IMR-90 (cell line): ENCODE results near the gene EXOC4. TPM values are rescaled to one million over a fixed set of nuclear protein-coding genes. Genes with fewer than 3 reads are reported as not detected.

ENCODE experiments used
- ATAC-seq: fragments of 200-7000 bp; cut with Tn5 transposase; 2 replicates; pipeline ENCODE4 v1.9.1; 2020; ENCODE audit warnings: low read depth, mild to moderate bottlenecking, moderate library complexity
- BruUV-seq: library from RNA; stranded (reverse); fragments of 400-500 nt; replicated peaks from 2 replicates; lab custom pipeline; 2021; lab: Mats Ljungman, UMichigan
- CTCF ChIA-PET: fragments of 300-600 bp; formaldehyde crosslinking; extraction: SDS; loops from one replicate; lab custom pipeline; 2021; ENCODE audit warnings: antibody characterized with exemption; lab: Yijun Ruan, JAX
- POLR2A ChIA-PET: fragments of 300-600 bp; sonication (Branson Sonifier 250); formaldehyde crosslinking; loops from one replicate; lab custom pipeline; 2022; ENCODE audit warnings: antibody characterized with exemption; ENCODE audit not compliant: unreplicated experiment; lab: Charles Lee
- DNase-seq: peaks from one replicate; pipeline ENCODE4 v3.0.0; 2013
- H2AFZ ChIP-seq: replicated peaks from 2 replicates; pipeline ENCODE3; 2013; ENCODE audit warnings: low read length, mild to moderate bottlenecking; ENCODE audit not compliant: poor library complexity
- H2AK5ac ChIP-seq: 2 replicates; pipeline ENCODE4 v1.6.1; 2013; ENCODE audit warnings: low read depth, low read length, inconsistent platforms
- H2AK9ac ChIP-seq: replicated peaks from 2 replicates; pipeline ENCODE3; 2013; ENCODE audit warnings: mild to moderate bottlenecking, low read depth, low read length, moderate library complexity; ENCODE audit not compliant: poor library complexity
- H2BK120ac ChIP-seq: 2 replicates; pipeline ENCODE4 v1.6.1; 2013; ENCODE audit warnings: low read depth, low read length, inconsistent platforms
- H2BK15ac ChIP-seq: 3 replicates; pipeline ENCODE4 v1.6.1; 2013; ENCODE audit warnings: low read depth, low read length, inconsistent platforms
- H2BK20ac ChIP-seq: 2 replicates; pipeline ENCODE4 v1.6.1; 2013; ENCODE audit warnings: low read depth, mild to moderate bottlenecking, inconsistent platforms, low read length, moderate library complexity
- H2BK5ac ChIP-seq: 2 replicates; pipeline ENCODE4 v1.6.1; 2013; ENCODE audit warnings: mild to moderate bottlenecking, low read depth, low read length, inconsistent platforms; ENCODE audit not compliant: poor library complexity, severe bottlenecking
- H3K14ac ChIP-seq: replicated peaks from 2 replicates; pipeline ENCODE4 v1.6.1; 2013; ENCODE audit warnings: low read depth, low read length, inconsistent platforms
- H3K18ac ChIP-seq: 2 replicates; pipeline ENCODE4 v1.6.1; 2013; ENCODE audit warnings: low read depth, low read length, control low read depth
- H3K23ac ChIP-seq: 2 replicates; pipeline ENCODE4 v1.6.1; 2013; ENCODE audit warnings: low read depth, low read length, inconsistent platforms
- H3K27ac ChIP-seq: 2 replicates; pipeline ENCODE4 v1.5.1; 2013; ENCODE audit warnings: mild to moderate bottlenecking, control low read depth, low read length; ENCODE audit not compliant: insufficient read depth
- H3K27me3 ChIP-seq: 2 replicates; pipeline ENCODE4 v1.6.1; 2013; ENCODE audit warnings: low read length; ENCODE audit not compliant: control insufficient read depth, insufficient read depth
- H3K36me3 ChIP-seq: 2 replicates; pipeline ENCODE4 v1.6.1; 2013; ENCODE audit warnings: low read length, mixed read lengths; ENCODE audit not compliant: control insufficient read depth, insufficient read depth
- H3K4ac ChIP-seq: 2 replicates; pipeline ENCODE4 v1.6.1; 2013; ENCODE audit warnings: low read depth, low read length, inconsistent platforms
- H3K4me1 ChIP-seq: 2 replicates; pipeline ENCODE4 v1.6.1; 2013; ENCODE audit warnings: low read length, mixed read lengths; ENCODE audit not compliant: control insufficient read depth, insufficient read depth
- H3K4me2 ChIP-seq: 2 replicates; pipeline ENCODE4 v1.6.1; 2013; ENCODE audit warnings: low read depth, mild to moderate bottlenecking, control low read depth, low read length, moderate library complexity
- H3K4me3 ChIP-seq: 2 replicates; pipeline ENCODE4 v1.5.1; 2013; ENCODE audit warnings: low read depth, mild to moderate bottlenecking, control low read depth, low read length, moderate library complexity; ENCODE audit not compliant: insufficient read depth
- H3K56ac ChIP-seq: 2 replicates; pipeline ENCODE4 v1.6.1; 2013; ENCODE audit warnings: low read length, inconsistent platforms; ENCODE audit not compliant: insufficient read depth; ENCODE audit errors: extremely low read depth
- H3K79me1 ChIP-seq, 2 experiments: 2 replicates each; pipeline ENCODE4 v1.6.1; 2013; ENCODE audit warnings: low read length in 2 of 2, inconsistent platforms in 1 of 2, low read depth in 1 of 2
- H3K9ac ChIP-seq: 2 replicates; pipeline ENCODE4 v1.6.1; 2013; ENCODE audit warnings: low read depth, low read length, control low read depth
- H3K9me1 ChIP-seq: 2 replicates; pipeline ENCODE4 v1.6.1; 2013; ENCODE audit warnings: low read length, inconsistent platforms; ENCODE audit not compliant: insufficient read depth
- H3K9me3 ChIP-seq: 2 replicates; pipeline ENCODE4 v1.6.1; 2013; ENCODE audit warnings: low read length; ENCODE audit not compliant: control insufficient read depth, insufficient read depth
- H4K20me1 ChIP-seq: 2 replicates; pipeline ENCODE4 v1.6.1; 2013; ENCODE audit warnings: low read length, inconsistent platforms; ENCODE audit not compliant: insufficient read depth
- H4K5ac ChIP-seq: 2 replicates; pipeline ENCODE4 v1.6.1; 2013; ENCODE audit warnings: mild to moderate bottlenecking, low read depth, low read length, control low read depth
- H4K8ac ChIP-seq, 2 experiments: 2 replicates each; pipeline ENCODE4 v1.6.1; 2013; ENCODE audit warnings: low read depth in 2 of 2, low read length in 2 of 2, control low read depth in 1 of 2, inconsistent platforms in 1 of 2
- H4K91ac ChIP-seq: 2 replicates; pipeline ENCODE4 v1.6.1; 2013; ENCODE audit warnings: low read depth, low read length, inconsistent platforms; ENCODE audit not compliant: insufficient read depth
- BHLHE40 ChIP-seq: fragments of 150-350 bp; IDR thresholded peaks from 2 replicates; pipeline ENCODE4 v1.6.1; 2016; ENCODE audit warnings: mild to moderate bottlenecking, low read depth, low read length
- CEBPB ChIP-seq: IDR thresholded peaks from 2 replicates; pipeline ENCODE4 v1.6.1; 2012; ENCODE audit warnings: low read depth, low read length, improper control_type of control experiment
- CHD1 ChIP-seq: IDR thresholded peaks from 2 replicates; pipeline ENCODE4 v1.6.1; 2012; ENCODE audit warnings: low read depth, low read length, improper control_type of control experiment
- ELK1 ChIP-seq: fragments of 150-350 bp; IDR thresholded peaks from 2 replicates; pipeline ENCODE4 v1.6.1; 2016; ENCODE audit warnings: low read depth, mild to moderate bottlenecking, low read length, moderate library complexity, borderline replicate concordance
- FOS ChIP-seq: fragments of 150-350 bp; IDR thresholded peaks from 2 replicates; pipeline ENCODE4 v1.6.1; 2016; ENCODE audit warnings: low read depth, low read length
- MAFK ChIP-seq: IDR thresholded peaks from 2 replicates; pipeline ENCODE4 v1.6.1; 2012; ENCODE audit warnings: low read depth, low read length, improper control_type of control experiment
- MAZ ChIP-seq: IDR thresholded peaks from 2 replicates; pipeline ENCODE4 v1.6.1; 2012; ENCODE audit warnings: low read depth, mild to moderate bottlenecking, low read length, improper control_type of control experiment, moderate library complexity, borderline replicate concordance
- MXI1 ChIP-seq: IDR thresholded peaks from 2 replicates; pipeline ENCODE4 v1.6.1; 2012; ENCODE audit warnings: low read depth, mild to moderate bottlenecking, low read length, moderate library complexity, borderline replicate concordance
- NFE2L2 ChIP-seq: fragments of 150-350 bp; IDR thresholded peaks from 2 replicates; pipeline ENCODE4 v1.6.1; 2016; ENCODE audit warnings: low read depth, mild to moderate bottlenecking, low read length
- POLR2A ChIP-seq: IDR thresholded peaks from 2 replicates; pipeline ENCODE4 v1.6.1; 2012; ENCODE audit warnings: mild to moderate bottlenecking, low read depth, low read length
- RAD21 ChIP-seq: IDR thresholded peaks from 2 replicates; pipeline ENCODE4 v1.6.1; 2012; ENCODE audit warnings: low read length, improper control_type of control experiment
- RCOR1 ChIP-seq: IDR thresholded peaks from 2 replicates; pipeline ENCODE4 v1.6.1; 2012; ENCODE audit warnings: mild to moderate bottlenecking, low read length, improper control_type of control experiment; ENCODE audit not compliant: insufficient replicate concordance
- RFX5 ChIP-seq: IDR thresholded peaks from 2 replicates; pipeline ENCODE4 v1.8.0; 2012; ENCODE audit warnings: low read depth, mild to moderate bottlenecking, low read length, moderate library complexity
- SMC3 ChIP-seq: fragments of 150-350 bp; IDR thresholded peaks from 2 replicates; pipeline ENCODE4 v1.6.1; 2016; ENCODE audit warnings: low read depth, mild to moderate bottlenecking, antibody characterized with exemption, low read length, moderate library complexity
- USF2 ChIP-seq: fragments of 150-350 bp; IDR thresholded peaks from 2 replicates; pipeline ENCODE4 v1.6.1; 2017; ENCODE audit warnings: mild to moderate bottlenecking, antibody characterized with exemption, low read length, low read depth
- WGBS, 2 experiments: methylation state at CpG; one replicate each; pipeline versions ENCODE4 v1.1.5 to v1.1.7; 2013; ENCODE audit warnings: missing lambda C conversion rate in 2 of 2; ENCODE audit not compliant: insufficient read length in 1 of 2; ENCODE audit errors: extremely low coverage in 2 of 2; 5-methylcytosine and 5-hydroxymethylcytosine counted together
- dilution Hi-C: fragments of 300-500 bp; cut with HindIII; formaldehyde crosslinking; loops from one replicate; pipeline ENCODE4 v1.14.3; 2018; ENCODE audit warnings: low sequenced_read_pairs; ENCODE audit not compliant: unreplicated experiment
- in situ Hi-C: fragments of 300-500 bp; cut with MboI; formaldehyde crosslinking; loops from 3 replicates; pipeline ENCODE4 v1.14.3; 2019; ENCODE audit warnings: low sequenced_read_pairs, inconsistent platforms, mixed read lengths
- intact Hi-C: fragments of 100-400 bp; cut with micrococcal nuclease; formaldehyde crosslinking; loops from 2 replicates; pipeline ENCODE4 v1.10.0; 2022
- polyA plus RNA-seq, 3 experiments: library from polyadenylated mRNA; depleted of rRNA; stranded (reverse); fragments of >200 nt; gene quantifications; 2 replicates each; pipeline ENCODE4 v1.2.3, GENCODE V29; 2012; ENCODE audit warnings: low replicate concordance in 1 of 3
- total RNA-seq: library from RNA; depleted of rRNA; stranded (reverse); fragments of >200 nt; gene quantifications from 2 replicates; pipeline ENCODE4 v1.2.3, GENCODE V29; 2012
- TF ChIP-seq, protein P1 (sequence below): conservative IDR thresholded peaks from 2 replicates; pipeline ENCODE4 v1.5.1; 2012; ENCODE audit warnings: mild to moderate bottlenecking, low read depth, low read length, improper control_type of control experiment

Gene EXOC4
- total and polyA plus RNA-seq, 2 of the 4 experiments (the other 2 are of a cell fraction), result 25.4 to 94.6 TPM

- no peak overlapping the region for H2AK9ac ChIP-seq
- ChIA-PET POLR2A (no interaction called here), CTCF (no interaction called here)
- intact Hi-C loops (no loop called here), dilution Hi-C loops (no loop called here), in situ Hi-C loops (no loop called here)
- H3K23ac ChIP-seq, result no peak overlapping the region
- H3K4me2 ChIP-seq, result no peak overlapping the region
- H3K36me3 ChIP-seq, result no peaks in the 10 kb centered on the region
- no TSS peak for BruUV-seq
- H2BK5ac ChIP-seq, result no peak overlapping the region
- H2AK5ac ChIP-seq, result no peak overlapping the region
- H3K4ac ChIP-seq, result no peak overlapping the region
- no peak overlapping the region for H2AFZ ChIP-seq
- no peak for ATAC-seq
- H3K4me1 ChIP-seq, result peaks cover 6% of the 10 kb centered on the region; the same call in 1 of the 2 replicates
- 0 out of 2 replicates have a peak overlapping the region, but pooled peaks have one; percentile 21 for H3K14ac ChIP-seq
- H4K5ac ChIP-seq, result no peak overlapping the region
- no peak overlapping the region for H3K4me3 ChIP-seq
- no peak overlapping the region for H3K27ac ChIP-seq
- H3K9ac ChIP-seq, result no peak overlapping the region
- no peaks in the 10 kb centered on the region for H4K20me1 ChIP-seq
- TF ChIP-seq MAZ, result no peak
- no peak for TF ChIP-seq CHD1
- no peak for TF ChIP-seq USF2
- TF ChIP-seq RCOR1, result no peak
- TF ChIP-seq RAD21, result no peak
- TF ChIP-seq RFX5, result no peak
- no peak for TF ChIP-seq BHLHE40
- TF ChIP-seq MXI1, result no peak
- TF ChIP-seq ELK1, result no peak
- no peak for TF ChIP-seq CEBPB
- no peak for TF ChIP-seq SMC3
- no peak for TF ChIP-seq NFE2L2
- TF ChIP-seq MAFK, result no peak
- TF ChIP-seq, protein P1, sequence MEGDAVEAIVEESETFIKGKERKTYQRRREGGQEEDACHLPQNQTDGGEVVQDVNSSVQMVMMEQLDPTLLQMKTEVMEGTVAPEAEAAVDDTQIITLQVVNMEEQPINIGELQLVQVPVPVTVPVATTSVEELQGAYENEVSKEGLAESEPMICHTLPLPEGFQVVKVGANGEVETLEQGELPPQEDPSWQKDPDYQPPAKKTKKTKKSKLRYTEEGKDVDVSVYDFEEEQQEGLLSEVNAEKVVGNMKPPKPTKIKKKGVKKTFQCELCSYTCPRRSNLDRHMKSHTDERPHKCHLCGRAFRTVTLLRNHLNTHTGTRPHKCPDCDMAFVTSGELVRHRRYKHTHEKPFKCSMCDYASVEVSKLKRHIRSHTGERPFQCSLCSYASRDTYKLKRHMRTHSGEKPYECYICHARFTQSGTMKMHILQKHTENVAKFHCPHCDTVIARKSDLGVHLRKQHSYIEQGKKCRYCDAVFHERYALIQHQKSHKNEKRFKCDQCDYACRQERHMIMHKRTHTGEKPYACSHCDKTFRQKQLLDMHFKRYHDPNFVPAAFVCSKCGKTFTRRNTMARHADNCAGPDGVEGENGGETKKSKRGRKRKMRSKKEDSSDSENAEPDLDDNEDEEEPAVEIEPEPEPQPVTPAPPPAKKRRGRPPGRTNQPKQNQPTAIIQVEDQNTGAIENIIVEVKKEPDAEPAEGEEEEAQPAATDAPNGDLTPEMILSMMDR, result no peak
- no peak for TF ChIP-seq POLR2A
- no peak for TF ChIP-seq FOS
- no peak overlapping the region for H4K8ac ChIP-seq
- H2BK20ac ChIP-seq, result peak overlapping the region; percentile 24; the same call in 1 of the 2 replicates
- no peaks in the 10 kb centered on the region for H3K9me3 ChIP-seq
- no peak for DNase-seq
- H3K56ac ChIP-seq, result no peak overlapping the region
- no CpG with 5 or more reads among the region's 1 CpG for WGBS, 2 experiments
- H2BK15ac ChIP-seq, result no peak overlapping the region
- peaks cover 2 to 8% of the 10 kb centered on the region in 2 experiments; a peak in 1 of 4 replicates for H3K79me1 ChIP-seq
- peak overlapping the region; percentile 44; the same call in 1 of the 2 replicates for H2BK120ac ChIP-seq
- H3K9me1 ChIP-seq, result peaks cover 11% of the 10 kb centered on the region
- H3K18ac ChIP-seq, result no peak overlapping the region
- H3K27me3 ChIP-seq, result no peaks in the 10 kb centered on the region
- no peak overlapping the region for H4K91ac ChIP-seq
Observed at GRCh38 chr7:133706016-133706415, 453.1 kb downstream of the EXOC4 start.
